AG09309 (cell line): ENCODE data around the gene SUFU.

Source experiments
- DNase-seq: peaks from one replicate; pipeline ENCODE4 v3.0.0-alpha.2; 2010; ENCODE audit warnings: low read depth
- H3K4me3 ChIP-seq: 2 replicates; pipeline ENCODE4 v1.5.1; 2011; ENCODE audit warnings: mild to moderate bottlenecking, low read depth, low read length, moderate library complexity; ENCODE audit not compliant: control insufficient read depth
- CTCF ChIP-seq: IDR thresholded peaks from 2 replicates; pipeline ENCODE4 v1.5.1; 2011; ENCODE audit warnings: mild to moderate bottlenecking, low read depth, low read length, inconsistent platforms; ENCODE audit not compliant: insufficient read depth, control insufficient read depth; ENCODE audit errors: missing control alignments

Gene SUFU

GRCh38 chr10:102468683-102469082, 35.1 kb upstream of the SUFU start:
- peak; percentile 23 for DNase-seq
- no peak for TF ChIP-seq CTCF
- no peak overlapping the region for H3K4me3 ChIP-seq

GRCh38 chr10:102470579-102471546, 32.9 kb upstream of the SUFU start:
- DNase-seq, result no peak
- TF ChIP-seq CTCF, result no peak
- no peak overlapping the region for H3K4me3 ChIP-seq

GRCh38 chr10:102473445-102474331, 30.1 kb upstream of the SUFU start:
- TF ChIP-seq CTCF, result no peak
- H3K4me3 ChIP-seq, result no peak overlapping the region
- DNase-seq, result no peak

GRCh38 chr10:102475451-102476040, 28.2 kb upstream of the SUFU start:
- H3K4me3 ChIP-seq, result no peak overlapping the region
- TF ChIP-seq CTCF, result no peak
- DNase-seq, result no peak

GRCh38 chr10:102476466-102477141, 27.2 kb upstream of the SUFU start:
- no peak for TF ChIP-seq CTCF
- H3K4me3 ChIP-seq, result no peak overlapping the region
- no peak for DNase-seq

- no peak for TF ChIP-seq CTCF
- DNase-seq, result no peak
- H3K4me3 ChIP-seq, result no peak overlapping the region
Observed at GRCh38 chr10:102479651-102480050, 24.1 kb upstream of the SUFU start.
